Activated naive CD4-positive, alpha-beta T cell treated with anti-CD3 and anti-CD28 coated beads for 36 hours (primary cell): ENCODE measurements around the gene EIF4E. TPM values are rescaled to one million over a fixed set of nuclear protein-coding genes. Genes with fewer than 3 reads are reported as not detected.
"Not testable (repeated sequence)": the region's sequence is repeated elsewhere in the genome, so short reads cannot be mapped to it uniquely, and the experiment has no call there.

Source experiments
- CTCF ChIA-PET: fragments of 350-600 bp; sonication (Branson Sonifier 250); formaldehyde crosslinking; loops from one replicate; lab custom pipeline; 2021; ENCODE audit warnings: antibody characterized with exemption; lab: Charles Lee
- DNase-seq: peaks from one replicate; pipeline ENCODE4 v3.0.0-alpha.2; 2020
- H3K27ac Mint-ChIP-seq: one replicate; pipeline ENCODE4 v1.8.0; 2021; ENCODE audit warnings: mild to moderate bottlenecking, mixed read lengths
- H3K27me3 Mint-ChIP-seq: one replicate; pipeline ENCODE4 v1.8.0; 2021; ENCODE audit warnings: low read depth, mixed read lengths
- H3K36me3 Mint-ChIP-seq: one replicate; pipeline ENCODE4 v1.8.0; 2021; ENCODE audit warnings: low read depth, mixed read lengths
- H3K4me1 Mint-ChIP-seq: one replicate; pipeline ENCODE4 v1.8.0; 2021; ENCODE audit warnings: low read depth, mixed read lengths
- H3K4me3 Mint-ChIP-seq: one replicate; pipeline ENCODE4 v1.8.0; 2021; ENCODE audit warnings: mild to moderate bottlenecking, moderate library complexity, mixed read lengths
- H3K9me3 Mint-ChIP-seq: one replicate; pipeline ENCODE4 v1.8.0; 2021; ENCODE audit warnings: mixed read lengths
- intact Hi-C: fragments of 100-400 bp; cut with micrococcal nuclease; formaldehyde crosslinking; loops from one replicate; pipeline ENCODE4 v1.15.1; 2023
- total RNA-seq, 2 experiments: library from RNA; stranded (reverse); gene quantifications; one replicate each; pipeline ENCODE4 v1.2.3, GENCODE V29; 2021

EIF4E gene
- total RNA-seq, 2 experiments from 2014 or later, result 104 to 116 TPM

GRCh38 chr4:98864560-98864959 is 64.4 kb downstream of the EIF4E start:
- no peak overlapping the region for H3K27ac Mint-ChIP-seq
- no peak overlapping the region for H3K4me3 Mint-ChIP-seq
- intact Hi-C loops, result loop anchor here (10.0 kb wide), 1 partner anchor 540 kb away; no protein-coding TSS in a partner anchor
- no peaks in the 10 kb centered on the region for H3K9me3 Mint-ChIP-seq
- peaks cover 8% of the 10 kb centered on the region for H3K4me1 Mint-ChIP-seq
- no peaks in the 10 kb centered on the region for H3K36me3 Mint-ChIP-seq
- H3K27me3 Mint-ChIP-seq, result no peaks in the 10 kb centered on the region
- DNase-seq, result peak; percentile 46
- CTCF ChIA-PET, result no interaction called here

- no peaks in the 10 kb centered on the region for H3K9me3 Mint-ChIP-seq
Observed at GRCh38 chr4:98862371-98862770, 66.6 kb downstream of the EIF4E start.

GRCh38 chr4:98861100-98861884 is 67.6 kb downstream of the EIF4E start:
- no peaks in the 10 kb centered on the region for H3K27me3 Mint-ChIP-seq
- intact Hi-C loops, result loop anchor here (10.0 kb wide), 1 partner anchor 544 kb away; no protein-coding TSS in a partner anchor

More at GRCh38 chr4:98862371-98862770, 66.6 kb downstream of the EIF4E start:
- H3K36me3 Mint-ChIP-seq, result no peaks in the 10 kb centered on the region
- no peak for DNase-seq
- H3K4me1 Mint-ChIP-seq, result peaks cover 8% of the 10 kb centered on the region
- H3K27me3 Mint-ChIP-seq, result no peaks in the 10 kb centered on the region
- no peak overlapping the region for H3K27ac Mint-ChIP-seq
- H3K4me3 Mint-ChIP-seq, result no peak overlapping the region
- CTCF ChIA-PET, result no interaction called here
- intact Hi-C loops, result loop anchor here (10.0 kb wide), 1 partner anchor 542 kb away; no protein-coding TSS in a partner anchor

GRCh38 chr4:98851806-98852205 is 77.1 kb downstream of the EIF4E start:
- Mint-ChIP-seq H3K27me3 (peaks cover 12% of the 10 kb centered on the region), H3K4me1 (no peaks in the 10 kb centered on the region), H3K36me3 (peaks cover 1% of the 10 kb centered on the region), H3K27ac (no peak overlapping the region), H3K4me3 (no peak overlapping the region), H3K9me3 (no peaks in the 10 kb centered on the region)
- intact Hi-C loops, result loop anchor here (10.0 kb wide), 1 partner anchor 707 kb away; the partner anchor contains the start of gene STPG2
- no peak for DNase-seq
- CTCF ChIA-PET, result interaction anchor here (1.3 kb wide), 1 partner anchor 387 kb away, joined by 4 read pairs; no protein-coding TSS in a partner anchor

More at GRCh38 chr4:98861100-98861884, 67.6 kb downstream of the EIF4E start:
- peaks cover 8% of the 10 kb centered on the region for H3K4me1 Mint-ChIP-seq
- no peak overlapping the region for H3K4me3 Mint-ChIP-seq
- no peak overlapping the region for H3K27ac Mint-ChIP-seq
- no peak for DNase-seq
- CTCF ChIA-PET, result interaction anchor here (0.6 kb wide), 1 partner anchor 66 kb away, joined by 3 read pairs; no protein-coding TSS in a partner anchor
- no peaks in the 10 kb centered on the region for H3K9me3 Mint-ChIP-seq
- no peaks in the 10 kb centered on the region for H3K36me3 Mint-ChIP-seq

GRCh38 chr4:98850937-98851336 is 78.0 kb downstream of the EIF4E start:
- CTCF ChIA-PET, result no interaction called here
- peaks cover 1% of the 10 kb centered on the region for H3K36me3 Mint-ChIP-seq
- no peak overlapping the region for H3K4me3 Mint-ChIP-seq
- no peaks in the 10 kb centered on the region for H3K4me1 Mint-ChIP-seq
- H3K9me3 Mint-ChIP-seq, result peaks cover 3% of the 10 kb centered on the region
- DNase-seq, result no peak
- peaks cover 12% of the 10 kb centered on the region for H3K27me3 Mint-ChIP-seq
- no peak overlapping the region for H3K27ac Mint-ChIP-seq
- intact Hi-C loops, result loop anchor here (1.0 to 10.0 kb wide), 2 partner anchors 384 to 706 kb away; partner anchors contain the start of gene STPG2

GRCh38 chr4:98848448-98848847 is 80.5 kb downstream of the EIF4E start:
- Mint-ChIP-seq H3K27me3 (peaks cover 5% of the 10 kb centered on the region), H3K4me1 (no peaks in the 10 kb centered on the region), H3K9me3 (peaks cover 9% of the 10 kb centered on the region), H3K4me3 (no peak overlapping the region), H3K36me3 (peaks cover 1% of the 10 kb centered on the region), H3K27ac (no peak overlapping the region)
- intact Hi-C loops, result no loop called here
- DNase-seq, result no peak
- CTCF ChIA-PET, result interaction anchor here (2.3 kb wide), 1 partner anchor 381 kb away, joined by 5 read pairs; no protein-coding TSS in a partner anchor

- H3K27ac Mint-ChIP-seq, result no peak overlapping the region
- peaks cover under 1% of the 10 kb centered on the region for H3K27me3 Mint-ChIP-seq
- H3K4me1 Mint-ChIP-seq, result no peaks in the 10 kb centered on the region
- intact Hi-C loops, result no loop called here
- CTCF ChIA-PET, result interaction anchor here (0.9 kb wide), 1 partner anchor 11 kb away, joined by 4 read pairs; no protein-coding TSS in a partner anchor
- H3K36me3 Mint-ChIP-seq, result no peaks in the 10 kb centered on the region
- no peak overlapping the region for H3K4me3 Mint-ChIP-seq
- peaks cover 11% of the 10 kb centered on the region for H3K9me3 Mint-ChIP-seq
- no peak for DNase-seq
Observed at GRCh38 chr4:98845960-98846359, 83.0 kb downstream of the EIF4E start.

GRCh38 chr4:98842917-98843316 is 86.0 kb downstream of the EIF4E start:
- DNase-seq, H3K4me1 Mint-ChIP-seq, intact Hi-C loops, H3K27me3 Mint-ChIP-seq, H3K27ac Mint-ChIP-seq, H3K4me3 Mint-ChIP-seq, H3K36me3 Mint-ChIP-seq, CTCF ChIA-PET: not testable (repeated sequence)
- peaks cover 12% of the 10 kb centered on the region for H3K9me3 Mint-ChIP-seq

- CTCF ChIA-PET, result interaction anchor here (0.7 kb wide), 1 partner anchor 200 kb away, joined by 3 read pairs; no protein-coding TSS in a partner anchor
- no peaks in the 10 kb centered on the region for H3K36me3 Mint-ChIP-seq
- intact Hi-C loops, result no loop called here
- H3K9me3 Mint-ChIP-seq, result peaks cover 3% of the 10 kb centered on the region
- no peaks in the 10 kb centered on the region for H3K4me1 Mint-ChIP-seq
- no peaks in the 10 kb centered on the region for H3K27me3 Mint-ChIP-seq
- no peak overlapping the region for H3K4me3 Mint-ChIP-seq
- H3K27ac Mint-ChIP-seq, result no peak overlapping the region
- no peak for DNase-seq
Observed at GRCh38 chr4:98838977-98839618, 89.8 kb downstream of the EIF4E start.

- CTCF ChIA-PET, result no interaction called here
- intact Hi-C loops, result no loop called here
- H3K4me1 Mint-ChIP-seq, result no peaks in the 10 kb centered on the region
- H3K36me3 Mint-ChIP-seq, result no peaks in the 10 kb centered on the region
- H3K4me3 Mint-ChIP-seq, result no peak overlapping the region
- H3K27me3 Mint-ChIP-seq, result no peaks in the 10 kb centered on the region
- DNase-seq, result no peak
- H3K27ac Mint-ChIP-seq, result no peak overlapping the region
- H3K9me3 Mint-ChIP-seq, result peaks cover 3% of the 10 kb centered on the region
Observed at GRCh38 chr4:98838531-98838930, 90.4 kb downstream of the EIF4E start.

- Mint-ChIP-seq H3K9me3 (no peaks in the 10 kb centered on the region), H3K27ac (no peak overlapping the region), H3K4me1 (no peaks in the 10 kb centered on the region), H3K36me3 (no peaks in the 10 kb centered on the region), H3K4me3 (no peak overlapping the region), H3K27me3 (no peaks in the 10 kb centered on the region)
- intact Hi-C loops, result no loop called here
- CTCF ChIA-PET, result no interaction called here
- DNase-seq, result no peak
Observed at GRCh38 chr4:98833384-98833783, 95.5 kb downstream of the EIF4E start.

GRCh38 chr4:98831036-98831435 is 97.9 kb downstream of the EIF4E start:
- H3K4me3 Mint-ChIP-seq, H3K27me3 Mint-ChIP-seq, H3K4me1 Mint-ChIP-seq, H3K27ac Mint-ChIP-seq, DNase-seq, H3K9me3 Mint-ChIP-seq, intact Hi-C loops, H3K36me3 Mint-ChIP-seq: not testable (repeated sequence)
- CTCF ChIA-PET, result interaction anchor here (1.1 kb wide), 1 partner anchor 364 kb away, joined by 3 read pairs; no protein-coding TSS in a partner anchor
